WERI-Rb-1 (cell line): ENCODE data around the gene TMEM19.
A peak's percentile ranks its signal among the peaks of the same experiment; 100 is the strongest.

Source experiments
- DNase-seq: peaks from one replicate; pipeline ENCODE4 v3.0.0-alpha.2; 2020
- H3K27ac ChIP-seq: fragments of 250-450 bp; sonication (Bioruptor Pico); 2 replicates; pipeline ENCODE4 v1.5.1; 2020; ENCODE audit warnings: mild to moderate bottlenecking, moderate library complexity
- H3K27me3 ChIP-seq: fragments of 250-450 bp; sonication (Bioruptor Pico); 2 replicates; pipeline ENCODE4 v1.5.1; 2021; ENCODE audit warnings: mild to moderate bottlenecking, low read depth, moderate library complexity; ENCODE audit not compliant: insufficient read depth, severe bottlenecking
- H3K36me3 ChIP-seq: fragments of 250-450 bp; sonication (Bioruptor Pico); 2 replicates; pipeline ENCODE4 v1.5.1; 2020; ENCODE audit warnings: mild to moderate bottlenecking, moderate library complexity
- H3K4me3 ChIP-seq: 2 replicates; pipeline ENCODE4 v1.5.1; 2011; ENCODE audit warnings: low read depth, mild to moderate bottlenecking, control low read depth, low read length
- H3K9me3 ChIP-seq: fragments of 250-450 bp; sonication (Bioruptor Pico); 2 replicates; pipeline ENCODE4 v1.5.1; 2021; ENCODE audit warnings: mild to moderate bottlenecking, moderate library complexity; ENCODE audit not compliant: severe bottlenecking
- TF ChIP-seq, protein P1 (sequence below): IDR thresholded peaks from 2 replicates; pipeline ENCODE4 v1.5.1; 2011; ENCODE audit warnings: low read depth, mild to moderate bottlenecking, control low read depth, inconsistent platforms, low read length

The TMEM19 gene

DNA sequence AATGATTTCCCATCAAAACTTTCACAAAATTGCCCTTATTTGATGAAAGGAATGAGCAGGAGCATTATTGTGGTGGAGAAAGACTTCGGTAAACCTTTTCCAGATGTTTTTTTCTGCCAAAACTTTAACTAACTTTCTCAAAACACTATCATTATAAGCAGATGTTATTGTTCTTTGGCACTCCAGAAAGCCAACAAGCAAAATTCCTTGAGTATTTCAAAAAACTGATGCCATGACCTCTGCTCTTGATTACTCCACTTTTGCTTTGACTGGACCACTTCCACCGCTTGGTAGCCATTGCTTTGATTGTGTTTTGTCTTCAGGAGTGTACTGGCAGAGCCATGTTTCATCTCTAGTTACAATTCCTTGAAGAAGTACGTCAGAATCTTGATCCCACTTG is 39.1 kb downstream of the TMEM19 start:
- H3K9me3 ChIP-seq: no peaks in the 10 kb centered on the region
- H3K4me3 ChIP-seq: no peak overlapping the region
- no peak overlapping the region for H3K27ac ChIP-seq
- no peaks in the 10 kb centered on the region for H3K27me3 ChIP-seq
- no peaks in the 10 kb centered on the region for H3K36me3 ChIP-seq
- TF ChIP-seq, protein P1, sequence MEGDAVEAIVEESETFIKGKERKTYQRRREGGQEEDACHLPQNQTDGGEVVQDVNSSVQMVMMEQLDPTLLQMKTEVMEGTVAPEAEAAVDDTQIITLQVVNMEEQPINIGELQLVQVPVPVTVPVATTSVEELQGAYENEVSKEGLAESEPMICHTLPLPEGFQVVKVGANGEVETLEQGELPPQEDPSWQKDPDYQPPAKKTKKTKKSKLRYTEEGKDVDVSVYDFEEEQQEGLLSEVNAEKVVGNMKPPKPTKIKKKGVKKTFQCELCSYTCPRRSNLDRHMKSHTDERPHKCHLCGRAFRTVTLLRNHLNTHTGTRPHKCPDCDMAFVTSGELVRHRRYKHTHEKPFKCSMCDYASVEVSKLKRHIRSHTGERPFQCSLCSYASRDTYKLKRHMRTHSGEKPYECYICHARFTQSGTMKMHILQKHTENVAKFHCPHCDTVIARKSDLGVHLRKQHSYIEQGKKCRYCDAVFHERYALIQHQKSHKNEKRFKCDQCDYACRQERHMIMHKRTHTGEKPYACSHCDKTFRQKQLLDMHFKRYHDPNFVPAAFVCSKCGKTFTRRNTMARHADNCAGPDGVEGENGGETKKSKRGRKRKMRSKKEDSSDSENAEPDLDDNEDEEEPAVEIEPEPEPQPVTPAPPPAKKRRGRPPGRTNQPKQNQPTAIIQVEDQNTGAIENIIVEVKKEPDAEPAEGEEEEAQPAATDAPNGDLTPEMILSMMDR: no peak
- no peak for DNase-seq

GRCh38 chr12:71726548-71726947 is 40.7 kb downstream of the TMEM19 start:
- no peaks in the 10 kb centered on the region for H3K9me3 ChIP-seq
- no peaks in the 10 kb centered on the region for H3K36me3 ChIP-seq
- DNase-seq: no peak
- TF ChIP-seq, protein P1: no peak
- no peak overlapping the region for H3K4me3 ChIP-seq
- H3K27me3 ChIP-seq: no peaks in the 10 kb centered on the region
- H3K27ac ChIP-seq: no peak overlapping the region

- Histone ChIP-seq H3K9me3 (no peaks in the 10 kb centered on the region), H3K36me3 (no peaks in the 10 kb centered on the region), H3K27ac (no peak overlapping the region), H3K4me3 (no peak overlapping the region), H3K27me3 (no peaks in the 10 kb centered on the region)
- no peak for DNase-seq
- TF ChIP-seq, protein P1: no peak
These were observed 42.1 kb downstream of the TMEM19 start for GRCh38 chr12:71727958-71728357.

DNA sequence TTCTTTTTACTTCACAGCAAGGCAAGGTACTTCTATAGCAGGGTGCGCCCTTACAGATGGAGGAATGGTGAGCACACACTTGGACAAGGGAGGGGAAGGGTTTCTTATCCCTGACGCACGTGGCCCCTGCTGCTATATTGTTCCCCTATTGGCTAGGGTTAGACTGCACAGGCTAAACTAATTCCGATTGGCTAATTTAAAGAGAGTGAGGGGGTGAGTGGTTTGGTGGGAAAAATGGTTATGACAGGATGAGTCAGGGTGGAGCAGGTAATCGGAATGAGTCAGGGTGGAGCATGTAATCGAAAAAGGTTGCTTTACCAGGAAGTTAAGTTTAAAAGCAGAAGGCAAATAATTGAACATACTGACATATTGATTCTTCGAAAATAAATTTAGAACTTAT is 45.1 kb downstream of the TMEM19 start:
- no peak overlapping the region for H3K4me3 ChIP-seq
- H3K27me3 ChIP-seq: no peaks in the 10 kb centered on the region
- H3K36me3 ChIP-seq: no peaks in the 10 kb centered on the region
- no peak overlapping the region for H3K27ac ChIP-seq
- TF ChIP-seq, protein P1: no peak
- no peak for DNase-seq
- H3K9me3 ChIP-seq: no peaks in the 10 kb centered on the region

GRCh38 chr12:71731439-71732356 is 45.8 kb downstream of the TMEM19 start:
- no peak overlapping the region for H3K4me3 ChIP-seq
- H3K27ac ChIP-seq: no peak overlapping the region
- peak; percentile 30 for DNase-seq
- no peaks in the 10 kb centered on the region for H3K27me3 ChIP-seq
- no peaks in the 10 kb centered on the region for H3K9me3 ChIP-seq
- H3K36me3 ChIP-seq: no peaks in the 10 kb centered on the region
- TF ChIP-seq, protein P1: 0 out of 2 replicates have a peak, but pooled peaks have one; percentile 35
